ENCODE results near the gene COA8.

GRCh38 chr14:103551338-103551762, 11.4 kb upstream of the COA8 start:
- TF ChIP-seq CTCF (IDR thresholded peaks at IDR 0.05) (no peak), POLR2A (IDR thresholded peaks at IDR 0.05) (no peak)
